ENCODE results near the gene PAPOLB.

The PAPOLB gene

GRCh38 chr7:4838626-4839334, 23.1 kb downstream of the PAPOLB start:
- no peaks in the 10 kb centered on the region for H3K27me3 ChIP-seq
- H3K4me1 ChIP-seq (ENCODE audit: control insufficient read depth in 1 of 2, insufficient read depth in 1 of 2, low read depth in 1 of 2, low read length in 1 of 2), result no peaks in the 10 kb centered on the region
- no peak overlapping the region for H3K4me3 ChIP-seq (ENCODE audit: low read depth in 1 of 2, low read length in 1 of 2)
- H3K9me3 ChIP-seq, result no peaks in the 10 kb centered on the region
- TF ChIP-seq CTCF (IDR thresholded peaks at IDR 0.05), result no peak
- no peak overlapping the region for H3K27ac ChIP-seq
- no peaks in the 10 kb centered on the region for H3K36me3 ChIP-seq

- Histone ChIP-seq H3K27ac (no peak overlapping the region), H3K4me1 (ENCODE audit: control insufficient read depth in 1 of 2, insufficient read depth in 1 of 2, low read depth in 1 of 2, low read length in 1 of 2) (no peaks in the 10 kb centered on the region), H3K27me3 (no peaks in the 10 kb centered on the region), H3K9me3 (no peaks in the 10 kb centered on the region), H3K4me3 (ENCODE audit: low read depth in 1 of 2, low read length in 1 of 2) (no peak overlapping the region), H3K36me3 (no peaks in the 10 kb centered on the region)
- TF ChIP-seq CTCF (IDR thresholded peaks at IDR 0.05), result no peak
Measured at GRCh38 chr7:4837803-4838625, 23.8 kb downstream of the PAPOLB start.

GRCh38 chr7:4837041-4837802, 24.6 kb downstream of the PAPOLB start:
- Histone ChIP-seq H3K27ac (no peak overlapping the region), H3K9me3 (no peaks in the 10 kb centered on the region), H3K4me3 (ENCODE audit: low read depth in 1 of 2, low read length in 1 of 2) (no peak overlapping the region), H3K36me3 (no peaks in the 10 kb centered on the region), H3K4me1 (ENCODE audit: control insufficient read depth in 1 of 2, insufficient read depth in 1 of 2, low read depth in 1 of 2, low read length in 1 of 2) (no peaks in the 10 kb centered on the region), H3K27me3 (no peaks in the 10 kb centered on the region)
- TF ChIP-seq CTCF (IDR thresholded peaks at IDR 0.05), result no peak

GRCh38 chr7:4836206-4836661, 25.6 kb downstream of the PAPOLB start:
- H3K36me3 ChIP-seq, result no peaks in the 10 kb centered on the region
- H3K27ac ChIP-seq, result no peak overlapping the region
- no peak overlapping the region for H3K4me3 ChIP-seq (ENCODE audit: low read depth in 1 of 2, low read length in 1 of 2)
- H3K27me3 ChIP-seq, result no peaks in the 10 kb centered on the region
- H3K4me1 ChIP-seq (ENCODE audit: control insufficient read depth in 1 of 2, insufficient read depth in 1 of 2, low read depth in 1 of 2, low read length in 1 of 2), result no peaks in the 10 kb centered on the region
- H3K9me3 ChIP-seq, result no peaks in the 10 kb centered on the region
- no peak for TF ChIP-seq CTCF (IDR thresholded peaks at IDR 0.05)

GRCh38 chr7:4835398-4836205, 26.2 kb downstream of the PAPOLB start:
- H3K4me1 ChIP-seq (ENCODE audit: control insufficient read depth in 1 of 2, insufficient read depth in 1 of 2, low read depth in 1 of 2, low read length in 1 of 2), result no peaks in the 10 kb centered on the region
- H3K27me3 ChIP-seq, result no peaks in the 10 kb centered on the region
- H3K27ac ChIP-seq, result no peak overlapping the region
- no peak overlapping the region for H3K4me3 ChIP-seq (ENCODE audit: low read depth in 1 of 2, low read length in 1 of 2)
- no peak for TF ChIP-seq CTCF (IDR thresholded peaks at IDR 0.05)
- no peaks in the 10 kb centered on the region for H3K9me3 ChIP-seq
- H3K36me3 ChIP-seq, result no peaks in the 10 kb centered on the region

Data from neutrophil (primary cell).